SU-DHL-6 (cell line): ENCODE data around the gene MTERF2.

Experiments
- H2AFZ ChIP-seq: fragments of 200-600 bp; sonication (generic); 2 replicates; pipeline ENCODE4 v1.6.1; 2014; ENCODE audit warnings: low read depth, mild to moderate bottlenecking, moderate library complexity, mixed read lengths, antibody characterized with exemption, low read length; ENCODE audit not compliant: severe bottlenecking
- H3F3A ChIP-seq: fragments of 200-600 bp; shearing (Covaris generic); 2 replicates; pipeline ENCODE4 v1.6.0; 2016; ENCODE audit warnings: antibody characterized with exemption, mild to moderate bottlenecking; ENCODE audit not compliant: insufficient read depth
- H3K27ac ChIP-seq: fragments of 200-600 bp; sonication (generic); 2 replicates; pipeline ENCODE4 v1.5.1; 2016; ENCODE audit warnings: low read depth, mild to moderate bottlenecking, low read length, moderate library complexity, mixed read lengths
- H3K27me3 ChIP-seq: fragments of 200-600 bp; sonication (generic), shearing (Covaris generic); 2 replicates; pipeline ENCODE4 v1.6.0; 2014; ENCODE audit warnings: mild to moderate bottlenecking, low read length
- H3K36me3 ChIP-seq: fragments of 200-600 bp; sonication (generic); 2 replicates; pipeline ENCODE4 v1.6.1; 2014; ENCODE audit warnings: mild to moderate bottlenecking, low read length, mixed read lengths
- H3K4me2 ChIP-seq: fragments of 300-600, 200-600 bp; shearing (Covaris generic), sonication (generic); 2 replicates; pipeline ENCODE4 v1.6.0; 2014; ENCODE audit warnings: low read length, low read depth, mild to moderate bottlenecking; ENCODE audit not compliant: poor library complexity, severe bottlenecking
- H3K4me3 ChIP-seq: fragments of 200-600 bp; sonication (generic); 2 replicates; pipeline ENCODE4 v1.5.1; 2014; ENCODE audit warnings: antibody characterized with exemption, low read length, mild to moderate bottlenecking, mixed read lengths; ENCODE audit not compliant: insufficient read depth, poor library complexity, severe bottlenecking
- H3K79me2 ChIP-seq: fragments of 200-600 bp; sonication (generic); 2 replicates; pipeline ENCODE4 v1.6.1; 2014; ENCODE audit warnings: mild to moderate bottlenecking, low read length, moderate library complexity; ENCODE audit not compliant: insufficient read depth
- H3K9ac ChIP-seq: fragments of 200-600 bp; sonication (generic); 2 replicates; pipeline ENCODE4 v1.7.0; 2014; ENCODE audit warnings: mild to moderate bottlenecking, low read length
- H3K9me2 ChIP-seq: fragments of 200-600 bp; sonication (generic); replicated peaks from 2 replicates; pipeline ENCODE4 v1.6.1; 2014; ENCODE audit warnings: low read length; ENCODE audit not compliant: insufficient read depth
- H3K9me3 ChIP-seq: fragments of 200-600 bp; sonication (generic); 2 replicates; pipeline ENCODE4 v1.6.1; 2014; ENCODE audit warnings: low read length, mixed read lengths; ENCODE audit not compliant: insufficient read depth
- H4K20me1 ChIP-seq: fragments of 200-600 bp; sonication (generic); 2 replicates; pipeline ENCODE4 v1.6.1; 2014; ENCODE audit warnings: low read depth, mild to moderate bottlenecking, antibody characterized with exemption, low read length, moderate library complexity, mixed read lengths
- EZH2phosphoT487 ChIP-seq: fragments of 200-600 bp; sonication (generic), shearing (Covaris generic); conservative IDR thresholded peaks from 2 replicates; pipeline ENCODE4 v1.6.1; 2018; ENCODE audit warnings: mild to moderate bottlenecking, antibody characterized with exemption, low read length, moderate library complexity, mixed read lengths
- TF ChIP-seq, protein P1 (sequence below): fragments of 200-600 bp; sonication (generic); IDR thresholded peaks from one replicate; pipeline ENCODE4 v1.5.1; 2017; ENCODE audit warnings: antibody characterized with exemption, mild to moderate bottlenecking, low read length, moderate library complexity; ENCODE audit not compliant: insufficient read depth, poor library complexity, severe bottlenecking

Gene MTERF2

GRCh38 chr12:106986135-106986534, 811 bp downstream of the MTERF2 start:
- no peaks in the 10 kb centered on the region for H3K9me2 ChIP-seq
- H3K4me3 ChIP-seq = peak overlapping the region; percentile 98
- no peaks in the 10 kb centered on the region for H4K20me1 ChIP-seq
- no peak for TF ChIP-seq EZH2phosphoT487
- TF ChIP-seq, protein P1, sequence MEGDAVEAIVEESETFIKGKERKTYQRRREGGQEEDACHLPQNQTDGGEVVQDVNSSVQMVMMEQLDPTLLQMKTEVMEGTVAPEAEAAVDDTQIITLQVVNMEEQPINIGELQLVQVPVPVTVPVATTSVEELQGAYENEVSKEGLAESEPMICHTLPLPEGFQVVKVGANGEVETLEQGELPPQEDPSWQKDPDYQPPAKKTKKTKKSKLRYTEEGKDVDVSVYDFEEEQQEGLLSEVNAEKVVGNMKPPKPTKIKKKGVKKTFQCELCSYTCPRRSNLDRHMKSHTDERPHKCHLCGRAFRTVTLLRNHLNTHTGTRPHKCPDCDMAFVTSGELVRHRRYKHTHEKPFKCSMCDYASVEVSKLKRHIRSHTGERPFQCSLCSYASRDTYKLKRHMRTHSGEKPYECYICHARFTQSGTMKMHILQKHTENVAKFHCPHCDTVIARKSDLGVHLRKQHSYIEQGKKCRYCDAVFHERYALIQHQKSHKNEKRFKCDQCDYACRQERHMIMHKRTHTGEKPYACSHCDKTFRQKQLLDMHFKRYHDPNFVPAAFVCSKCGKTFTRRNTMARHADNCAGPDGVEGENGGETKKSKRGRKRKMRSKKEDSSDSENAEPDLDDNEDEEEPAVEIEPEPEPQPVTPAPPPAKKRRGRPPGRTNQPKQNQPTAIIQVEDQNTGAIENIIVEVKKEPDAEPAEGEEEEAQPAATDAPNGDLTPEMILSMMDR = no peak
- no peaks in the 10 kb centered on the region for H3K27me3 ChIP-seq
- peak overlapping the region; percentile 99 for H2AFZ ChIP-seq
- no peaks in the 10 kb centered on the region for H3K79me2 ChIP-seq
- H3F3A ChIP-seq = no peaks in the 10 kb centered on the region
- H3K36me3 ChIP-seq = peaks cover 5% of the 10 kb centered on the region; the same call in 1 of the 2 replicates
- H3K9ac ChIP-seq = peak overlapping the region; percentile 86
- no peaks in the 10 kb centered on the region for H3K9me3 ChIP-seq
- H3K27ac ChIP-seq = no peak overlapping the region
- peak overlapping the region; percentile 96 for H3K4me2 ChIP-seq

GRCh38 chr12:106985479-106985878, 1.5 kb downstream of the MTERF2 start:
- Histone ChIP-seq H3K9me3 (no peaks in the 10 kb centered on the region), H3K79me2 (no peaks in the 10 kb centered on the region), H3F3A (no peaks in the 10 kb centered on the region), H3K9me2 (no peaks in the 10 kb centered on the region), H3K27me3 (no peaks in the 10 kb centered on the region), H4K20me1 (no peaks in the 10 kb centered on the region), H3K4me2 (no peak overlapping the region), H3K27ac (no peak overlapping the region), H3K4me3 (no peak overlapping the region), H3K9ac (no peak overlapping the region), H2AFZ (no peak overlapping the region), H3K36me3 (peaks cover 5% of the 10 kb centered on the region; the same call in 1 of the 2 replicates)
- TF ChIP-seq EZH2phosphoT487 = no peak
- TF ChIP-seq, protein P1 = no peak

DNA sequence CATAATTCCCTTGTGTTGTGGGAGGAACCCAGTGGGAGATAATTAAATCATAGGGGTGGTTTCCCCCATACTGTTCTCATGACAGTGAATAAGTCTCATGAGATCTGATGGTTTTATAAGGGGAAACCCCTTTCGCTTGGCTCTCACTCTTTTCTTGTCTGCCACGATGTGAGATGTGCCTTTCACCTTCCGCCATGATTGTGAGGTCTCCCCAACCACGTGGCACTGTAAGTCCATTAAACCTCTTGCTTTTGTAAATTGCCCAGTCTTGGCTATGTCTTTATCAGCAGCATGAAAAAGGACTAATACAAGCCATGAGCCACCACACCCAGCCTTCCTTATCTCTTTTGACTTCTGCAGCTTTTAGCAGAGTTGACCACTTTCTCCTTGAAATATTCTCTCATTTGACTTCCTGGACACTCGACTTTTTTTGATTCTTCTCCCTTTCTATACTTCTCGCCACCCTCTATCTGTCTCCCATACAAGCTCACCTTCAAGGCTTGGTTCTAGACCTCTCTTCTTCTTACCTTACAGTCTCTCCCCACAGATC, 2.3 kb downstream of the MTERF2 start:
- no peak overlapping the region for H2AFZ ChIP-seq
- H3F3A ChIP-seq = no peaks in the 10 kb centered on the region
- H3K9me2 ChIP-seq = no peaks in the 10 kb centered on the region
- TF ChIP-seq, protein P1 = no peak
- no peak for TF ChIP-seq EZH2phosphoT487
- no peaks in the 10 kb centered on the region for H3K79me2 ChIP-seq
- no peak overlapping the region for H3K9ac ChIP-seq
- H3K36me3 ChIP-seq = peaks cover 5% of the 10 kb centered on the region; the same call in 1 of the 2 replicates
- no peaks in the 10 kb centered on the region for H4K20me1 ChIP-seq
- no peaks in the 10 kb centered on the region for H3K9me3 ChIP-seq
- no peak overlapping the region for H3K27ac ChIP-seq
- H3K4me3 ChIP-seq = no peak overlapping the region
- H3K27me3 ChIP-seq = no peaks in the 10 kb centered on the region
- no peak overlapping the region for H3K4me2 ChIP-seq
